ENCODE data around the gene PKHD1.
"Not testable (repeated sequence)": the region's sequence is repeated elsewhere in the genome, so short reads cannot be mapped to it uniquely, and the experiment has no call there.

Gene PKHD1

GRCh38 chr6:51986864-51987263 is 100.5 kb downstream of the PKHD1 start:
- no peak for DNase-seq (ENCODE audit: low read depth)

GRCh38 chr6:51983564-51983963 is 103.8 kb downstream of the PKHD1 start:
- DNase-seq (ENCODE audit: low read depth): no peak

GRCh38 chr6:51982695-51983094 is 104.7 kb downstream of the PKHD1 start:
- not testable (repeated sequence) for DNase-seq (ENCODE audit: low read depth)

GRCh38 chr6:51976374-51976773 is 111.0 kb downstream of the PKHD1 start:
- no peak for DNase-seq (ENCODE audit: low read depth)

- DNase-seq (ENCODE audit: low read depth): no peak
These were observed 114.8 kb downstream of the PKHD1 start for GRCh38 chr6:51972659-51973058.

GRCh38 chr6:51968265-51968664 is 119.1 kb downstream of the PKHD1 start:
- DNase-seq (ENCODE audit: low read depth): no peak

GRCh38 chr6:51965222-51965801 is 122.1 kb downstream of the PKHD1 start:
- DNase-seq (ENCODE audit: low read depth): no peak

- no peak for DNase-seq (ENCODE audit: low read depth)
These were observed 123.4 kb downstream of the PKHD1 start for GRCh38 chr6:51963980-51964379.

- DNase-seq (ENCODE audit: low read depth): no peak
These were observed 125.1 kb downstream of the PKHD1 start for GRCh38 chr6:51962354-51962753.

GRCh38 chr6:51960419-51960818 is 127.0 kb downstream of the PKHD1 start:
- no peak for DNase-seq (ENCODE audit: low read depth)

GRCh38 chr6:51959744-51960383 is 127.5 kb downstream of the PKHD1 start:
- DNase-seq (ENCODE audit: low read depth): no peak

GRCh38 chr6:51954681-51955080 is 132.7 kb downstream of the PKHD1 start:
- no peak for DNase-seq (ENCODE audit: low read depth)

- no peak for DNase-seq (ENCODE audit: low read depth)
These were observed 134.2 kb downstream of the PKHD1 start for GRCh38 chr6:51953246-51953645.

- DNase-seq (ENCODE audit: low read depth): no peak
These were observed 135.5 kb downstream of the PKHD1 start for GRCh38 chr6:51951924-51952323.

GRCh38 chr6:51949526-51949925 is 137.9 kb downstream of the PKHD1 start:
- DNase-seq (ENCODE audit: low read depth): no peak

- DNase-seq (ENCODE audit: low read depth): not testable (repeated sequence)
These were observed 147.7 kb downstream of the PKHD1 start for GRCh38 chr6:51939695-51940094.

- no peak for DNase-seq (ENCODE audit: low read depth)
These were observed 150.7 kb downstream of the PKHD1 start for GRCh38 chr6:51936531-51937290.

GRCh38 chr6:51934098-51934497 is 153.3 kb downstream of the PKHD1 start:
- no peak for DNase-seq (ENCODE audit: low read depth)

GRCh38 chr6:51932956-51933355 is 154.5 kb downstream of the PKHD1 start:
- DNase-seq (ENCODE audit: low read depth): no peak

- DNase-seq (ENCODE audit: low read depth): no peak
These were observed 156.8 kb downstream of the PKHD1 start for GRCh38 chr6:51930602-51931001.

- DNase-seq (ENCODE audit: low read depth): no peak
These were observed 157.4 kb downstream of the PKHD1 start for GRCh38 chr6:51929934-51930574.

GRCh38 chr6:51928320-51928719 is 159.1 kb downstream of the PKHD1 start:
- DNase-seq (ENCODE audit: low read depth): no peak

GRCh38 chr6:51927450-51927849 is 160.0 kb downstream of the PKHD1 start:
- no peak for DNase-seq (ENCODE audit: low read depth)

All from stimulated activated CD8-positive, alpha-beta memory T cell treated with anti-CD3 and anti-CD28 coated beads, Interleukin-12 subunit alpha, Interleukin-12 subunit beta, amount 100 ng/mL, for 4 hours (primary cell).